ENCODE measurements around the gene ACOXL.
A peak's percentile ranks its signal among the peaks of the same experiment; 100 is the strongest.

ACOXL gene

GRCh38 chr2:110800611-110801402 is 68.4 kb downstream of the ACOXL start:
- DNase-seq, result no peak

GRCh38 chr2:110802208-110802932 is 70.0 kb downstream of the ACOXL start:
- no peak for DNase-seq

GRCh38 chr2:110804433-110804832 is 72.1 kb downstream of the ACOXL start:
- DNase-seq, result no peak

GRCh38 chr2:110804915-110805314 is 72.5 kb downstream of the ACOXL start:
- DNase-seq, result no peak

- no peak for DNase-seq
These were observed 73.6 kb downstream of the ACOXL start for GRCh38 chr2:110805894-110806452.

- DNase-seq, result peak; percentile 13
These were observed 75.1 kb downstream of the ACOXL start for GRCh38 chr2:110807522-110807921.

- no peak for DNase-seq
These were observed 78.0 kb downstream of the ACOXL start for GRCh38 chr2:110810404-110810803.

GRCh38 chr2:110812726-110813645 is 80.6 kb downstream of the ACOXL start:
- no peak for DNase-seq

- no peak for DNase-seq
These were observed 81.5 kb downstream of the ACOXL start for GRCh38 chr2:110813896-110814295.

- DNase-seq, result no peak
These were observed 83.6 kb downstream of the ACOXL start for GRCh38 chr2:110815938-110816337.

- DNase-seq, result no peak
These were observed 84.3 kb downstream of the ACOXL start for GRCh38 chr2:110816404-110817365.

- no peak for DNase-seq
These were observed 86.6 kb downstream of the ACOXL start for GRCh38 chr2:110818767-110819481.

- no peak for DNase-seq
These were observed 87.3 kb downstream of the ACOXL start for GRCh38 chr2:110819711-110820110.

GRCh38 chr2:110820128-110820527 is 87.8 kb downstream of the ACOXL start:
- no peak for DNase-seq

- no peak for DNase-seq
These were observed 90.8 kb downstream of the ACOXL start for GRCh38 chr2:110823165-110823564.

- no peak for DNase-seq
These were observed 95.1 kb downstream of the ACOXL start for GRCh38 chr2:110827511-110827910.

GRCh38 chr2:110828330-110828729 is 96.0 kb downstream of the ACOXL start:
- no peak for DNase-seq

GRCh38 chr2:110829413-110830146 is 97.2 kb downstream of the ACOXL start:
- DNase-seq, result no peak

GRCh38 chr2:110832740-110833139 is 100.4 kb downstream of the ACOXL start:
- no peak for DNase-seq

GRCh38 chr2:110834134-110834827 is 101.9 kb downstream of the ACOXL start:
- no peak for DNase-seq

All from HCEC 1CT (cell line).